ENCODE results near the gene PYHIN1.
A peak's percentile ranks its signal among the peaks of the same experiment; 100 is the strongest.

DNA sequence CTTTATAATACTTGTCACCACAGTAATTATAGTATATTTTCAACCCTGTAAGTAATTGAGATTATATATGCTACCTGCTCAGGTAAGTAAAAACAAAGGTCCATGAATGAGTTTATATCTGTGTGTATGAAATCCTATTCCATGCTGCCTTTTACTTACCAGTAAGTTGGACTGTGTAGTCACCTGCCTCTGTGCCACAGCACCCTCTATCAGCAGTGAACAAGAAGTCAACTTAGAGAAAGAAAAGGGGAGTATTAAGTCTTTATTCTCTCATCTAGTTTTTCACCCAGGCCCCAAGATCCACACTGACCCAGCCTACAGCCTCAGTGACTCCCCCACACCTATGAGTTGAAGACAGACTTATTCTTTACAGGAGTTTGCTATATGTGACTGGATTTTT lies 41.5 kb downstream of the PYHIN1 start:
- TF ChIP-seq, protein P1, sequence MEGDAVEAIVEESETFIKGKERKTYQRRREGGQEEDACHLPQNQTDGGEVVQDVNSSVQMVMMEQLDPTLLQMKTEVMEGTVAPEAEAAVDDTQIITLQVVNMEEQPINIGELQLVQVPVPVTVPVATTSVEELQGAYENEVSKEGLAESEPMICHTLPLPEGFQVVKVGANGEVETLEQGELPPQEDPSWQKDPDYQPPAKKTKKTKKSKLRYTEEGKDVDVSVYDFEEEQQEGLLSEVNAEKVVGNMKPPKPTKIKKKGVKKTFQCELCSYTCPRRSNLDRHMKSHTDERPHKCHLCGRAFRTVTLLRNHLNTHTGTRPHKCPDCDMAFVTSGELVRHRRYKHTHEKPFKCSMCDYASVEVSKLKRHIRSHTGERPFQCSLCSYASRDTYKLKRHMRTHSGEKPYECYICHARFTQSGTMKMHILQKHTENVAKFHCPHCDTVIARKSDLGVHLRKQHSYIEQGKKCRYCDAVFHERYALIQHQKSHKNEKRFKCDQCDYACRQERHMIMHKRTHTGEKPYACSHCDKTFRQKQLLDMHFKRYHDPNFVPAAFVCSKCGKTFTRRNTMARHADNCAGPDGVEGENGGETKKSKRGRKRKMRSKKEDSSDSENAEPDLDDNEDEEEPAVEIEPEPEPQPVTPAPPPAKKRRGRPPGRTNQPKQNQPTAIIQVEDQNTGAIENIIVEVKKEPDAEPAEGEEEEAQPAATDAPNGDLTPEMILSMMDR (IDR thresholded peaks at IDR 0.05): peak in 1 of 6 experiments; percentile 22
- TF ChIP-seq POLR2A (IDR thresholded peaks at IDR 0.05): no peak

Measured in Peyer's patch (tissue), 4 donors.